PFSK-1 (cell line): ENCODE results near the gene NMNAT3.

Experiments
- FOXP2 ChIP-seq: optimal IDR thresholded peaks from 2 replicates; pipeline ENCODE3; 2011; ENCODE audit warnings: borderline replicate concordance, control low read depth, inconsistent platforms; ENCODE audit not compliant: insufficient read depth; ENCODE audit errors: extremely low read length, extremely low read depth
- POLR2AphosphoS5 ChIP-seq: IDR thresholded peaks from 2 replicates; pipeline ENCODE4 v1.6.1; 2012; ENCODE audit warnings: low read depth, mild to moderate bottlenecking, control low read depth, low read length, moderate library complexity
- REST ChIP-seq, 2 experiments: IDR thresholded peaks; 2 replicates each; pipeline versions ENCODE4 v1.6.1 to v1.8.0; 2011 to 2012; ENCODE audit warnings: low read depth in 2 of 2, low read length in 2 of 2, control low read depth in 1 of 2, inconsistent platforms in 1 of 2, mild to moderate bottlenecking in 1 of 2, moderate library complexity in 1 of 2; ENCODE audit not compliant: insufficient read depth in 1 of 2
- SIN3A ChIP-seq: IDR thresholded peaks from 2 replicates; pipeline ENCODE4 v1.6.1; 2012; ENCODE audit warnings: mild to moderate bottlenecking, low read length, moderate library complexity, borderline replicate concordance; ENCODE audit not compliant: insufficient read depth
- TAF1 ChIP-seq: IDR thresholded peaks from 2 replicates; pipeline ENCODE4 v1.6.1; 2012; ENCODE audit warnings: low read length, control low read depth, borderline replicate concordance; ENCODE audit not compliant: insufficient read depth

NMNAT3 gene

GRCh38 chr3:139548801-139549200 is 129.0 kb downstream of the NMNAT3 start:
- TF ChIP-seq SIN3A: no peak

GRCh38 chr3:139547666-139548065 is 130.1 kb downstream of the NMNAT3 start:
- no peak for TF ChIP-seq FOXP2
- no peak for TF ChIP-seq TAF1
- no peak for TF ChIP-seq REST (IDR thresholded peaks at IDR 0.05; ENCODE audit: insufficient read depth in 1 of 2, low read depth in 2 of 2, low read length in 2 of 2)
- TF ChIP-seq SIN3A: no peak
- TF ChIP-seq POLR2AphosphoS5: no peak

- TF ChIP-seq REST (IDR thresholded peaks at IDR 0.05; ENCODE audit: insufficient read depth in 1 of 2, low read depth in 2 of 2, low read length in 2 of 2) (no peak), POLR2AphosphoS5 (no peak), TAF1 (no peak), FOXP2 (no peak)
Observed at GRCh38 chr3:139546772-139547171, 131.0 kb downstream of the NMNAT3 start.

- no peak for TF ChIP-seq SIN3A
- no peak for TF ChIP-seq FOXP2
- no peak for TF ChIP-seq POLR2AphosphoS5
- no peak for TF ChIP-seq REST (IDR thresholded peaks at IDR 0.05; ENCODE audit: insufficient read depth in 1 of 2, low read depth in 2 of 2, low read length in 2 of 2)
- no peak for TF ChIP-seq TAF1
Observed at GRCh38 chr3:139541532-139542288, 136.1 kb downstream of the NMNAT3 start.

GRCh38 chr3:139540651-139541531 is 136.9 kb downstream of the NMNAT3 start:
- TF ChIP-seq FOXP2: no peak
- no peak for TF ChIP-seq SIN3A
- TF ChIP-seq TAF1: no peak
- no peak for TF ChIP-seq REST (IDR thresholded peaks at IDR 0.05; ENCODE audit: insufficient read depth in 1 of 2, low read depth in 2 of 2, low read length in 2 of 2)
- no peak for TF ChIP-seq POLR2AphosphoS5
